ENCODE data around the gene SPDEF.

GRCh38 chr6:34552620-34553019, 3.5 kb downstream of the SPDEF start:
- no peak for TF ChIP-seq CTCF (IDR thresholded peaks at IDR 0.05)
- no peak for TF ChIP-seq EP300 (IDR thresholded peaks at IDR 0.05)
